Suprapubic skin (tissue), 4 donors: ENCODE results near the gene RGS2. TPM values are rescaled to one million over a fixed set of nuclear protein-coding genes. Genes with fewer than 3 reads are reported as not detected.

Source experiments
- DNase-seq, 2 donors: peaks; one replicate each; pipeline ENCODE4 v3.0.0-alpha.2; 2019; ENCODE audit warnings: low spot score in 2 of 2
- H3K27ac ChIP-seq: fragments of 200-600 bp; sonication (generic); one replicate; pipeline ENCODE4 v1.5.1; 2019
- H3K27me3 ChIP-seq: fragments of 200-600 bp; sonication (generic); one replicate; pipeline ENCODE4 v1.5.1; 2019
- H3K36me3 ChIP-seq: fragments of 200-600 bp; sonication (generic); one replicate; pipeline ENCODE4 v1.5.1; 2019
- H3K4me1 ChIP-seq: fragments of 200-600 bp; sonication (generic); one replicate; pipeline ENCODE4 v1.5.1; 2019
- H3K4me3 ChIP-seq: fragments of 200-600 bp; sonication (generic); one replicate; pipeline ENCODE4 v1.5.1; 2019; ENCODE audit warnings: mild to moderate bottlenecking
- H3K9me3 ChIP-seq: fragments of 200-600 bp; sonication (generic); one replicate; pipeline ENCODE4 v1.5.1; 2019
- CTCF ChIP-seq, 2 donors: fragments of 200-600 bp in 1 of 2; fragments of 450-650 bp in 1 of 2; sonication (generic) in 1 of 2; IDR thresholded peaks; one replicate each; pipeline ENCODE4 v1.5.1; 2016 to 2019; ENCODE audit warnings: antibody characterized with exemption in 2 of 2, mild to moderate bottlenecking in 1 of 2, moderate library complexity in 1 of 2
- EP300 ChIP-seq: sonication (generic); formaldehyde crosslinking; IDR thresholded peaks from one replicate; pipeline ENCODE4 v1.6.1; 2017; ENCODE audit warnings: antibody characterized with exemption
- POLR2A ChIP-seq, 2 donors: fragments of 450-650 bp; IDR thresholded peaks; one replicate each; pipeline ENCODE4 v1.6.1; 2017; ENCODE audit warnings: antibody characterized with exemption in 2 of 2, mild to moderate bottlenecking in 2 of 2, moderate library complexity in 2 of 2
- POLR2AphosphoS5 ChIP-seq, 3 donors: sonication (generic); formaldehyde crosslinking; IDR thresholded peaks; one replicate each; pipeline ENCODE4 v1.6.1; 2017; ENCODE audit warnings: antibody characterized with exemption in 3 of 3
- WGBS: methylation state at CpG from one replicate; pipeline ENCODE4 v1.1.5; 2018; 5-methylcytosine and 5-hydroxymethylcytosine counted together
- total RNA-seq, 4 donors: library from RNA; depleted of rRNA; stranded (reverse); fragments of >200 nt; gene quantifications; one replicate each; pipeline ENCODE4 v1.1.0, GENCODE V29; 2016

The RGS2 gene
- total RNA-seq, 4 donors from 2014 or later, result 20.4 to 84.5 (median 36.4) TPM

DNA sequence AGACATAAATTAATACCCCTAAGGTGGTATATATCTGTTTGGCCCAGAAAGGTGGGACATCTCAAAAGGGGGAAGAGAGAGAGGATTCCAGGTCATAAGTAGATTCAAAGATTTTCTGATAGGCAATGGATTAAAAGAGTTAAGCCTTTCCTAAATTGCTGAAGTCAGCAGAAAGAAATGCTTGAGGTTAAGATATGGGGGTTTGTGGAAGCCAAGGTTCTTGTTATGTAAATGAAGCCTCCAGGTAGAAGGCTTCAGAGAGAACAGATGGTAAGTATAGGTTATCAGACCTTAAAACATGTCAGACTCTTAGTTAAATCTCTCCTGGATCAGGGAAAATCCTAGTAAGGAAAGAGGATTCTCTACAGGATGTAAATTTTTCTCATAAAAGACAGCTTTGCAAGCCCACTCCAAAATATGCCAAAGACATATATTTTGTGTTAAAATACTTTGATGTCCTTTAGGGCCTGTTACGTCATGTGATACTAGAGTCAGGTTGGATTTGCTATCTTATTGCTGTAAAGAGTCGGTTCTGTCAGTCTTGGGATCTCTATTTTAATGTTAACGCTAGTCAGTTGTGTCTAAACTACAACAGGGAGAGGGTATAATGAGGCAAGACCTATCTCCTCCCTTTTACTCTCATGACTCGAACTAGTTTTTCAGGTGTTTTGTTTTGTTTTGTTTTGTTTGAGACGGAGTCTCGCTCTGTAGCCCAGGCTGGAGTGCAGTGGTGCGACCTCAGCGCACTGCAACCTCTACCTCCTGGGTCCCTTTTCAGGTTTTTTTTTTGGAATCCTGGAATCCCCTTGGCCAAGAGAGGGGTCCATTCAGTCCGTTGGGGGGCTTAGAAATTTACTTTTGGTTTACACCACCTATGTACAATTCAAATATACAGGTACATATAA lies 30.6 kb downstream of the RGS2 start:
- Histone ChIP-seq H3K27ac (no peak overlapping the region), H3K9me3 (no peaks in the 10 kb centered on the region), H3K36me3 (no peaks in the 10 kb centered on the region), H3K4me3 (no peak overlapping the region), H3K4me1 (peaks cover 8% of the 10 kb centered on the region), H3K27me3 (no peaks in the 10 kb centered on the region)
- no peak for TF ChIP-seq POLR2AphosphoS5 (IDR thresholded peaks at IDR 0.05)
- TF ChIP-seq CTCF (IDR thresholded peaks at IDR 0.05), result no peak
- no peak for TF ChIP-seq POLR2A (IDR thresholded peaks at IDR 0.05)
- no peak for TF ChIP-seq EP300
- no peak for DNase-seq
- WGBS, result 78% methylated on average over 9 of the region's 9 CpGs

GRCh38 chr1:192844360-192844759 lies 35.5 kb downstream of the RGS2 start:
- TF ChIP-seq POLR2AphosphoS5 (IDR thresholded peaks at IDR 0.05), result no peak
- TF ChIP-seq CTCF (IDR thresholded peaks at IDR 0.05), result no peak
- no peak for TF ChIP-seq EP300
- TF ChIP-seq POLR2A (IDR thresholded peaks at IDR 0.05), result no peak
- Histone ChIP-seq H3K4me3 (no peak overlapping the region), H3K9me3 (no peaks in the 10 kb centered on the region), H3K36me3 (no peaks in the 10 kb centered on the region), H3K27me3 (no peaks in the 10 kb centered on the region), H3K4me1 (no peaks in the 10 kb centered on the region), H3K27ac (no peak overlapping the region)
- DNase-seq, result no peak
- 87% methylated on average over 1 of the region's 1 CpG for WGBS

GRCh38 chr1:192846950-192847349 lies 38.1 kb downstream of the RGS2 start:
- DNase-seq, result no peak
- Histone ChIP-seq H3K4me3 (no peak overlapping the region), H3K27ac (no peak overlapping the region), H3K9me3 (no peaks in the 10 kb centered on the region), H3K27me3 (no peaks in the 10 kb centered on the region), H3K36me3 (no peaks in the 10 kb centered on the region), H3K4me1 (no peaks in the 10 kb centered on the region)
- TF ChIP-seq CTCF (IDR thresholded peaks at IDR 0.05) (no peak), EP300 (no peak), POLR2AphosphoS5 (IDR thresholded peaks at IDR 0.05) (no peak), POLR2A (IDR thresholded peaks at IDR 0.05) (no peak)
- 40% methylated on average over 2 of the region's 2 CpGs for WGBS

- no peak for DNase-seq
- H3K4me3 ChIP-seq, result no peak overlapping the region
- 27% methylated on average over 1 of the region's 1 CpG for WGBS
- no peaks in the 10 kb centered on the region for H3K9me3 ChIP-seq
- H3K36me3 ChIP-seq, result no peaks in the 10 kb centered on the region
- H3K27ac ChIP-seq, result no peak overlapping the region
- no peaks in the 10 kb centered on the region for H3K27me3 ChIP-seq
- no peaks in the 10 kb centered on the region for H3K4me1 ChIP-seq
- no peak for TF ChIP-seq EP300
Measured at GRCh38 chr1:192849011-192849410, 40.2 kb downstream of the RGS2 start.

GRCh38 chr1:192849442-192849841 lies 40.6 kb downstream of the RGS2 start:
- WGBS, result 92% methylated on average over 3 of the region's 3 CpGs
- Histone ChIP-seq H3K27ac (no peak overlapping the region), H3K27me3 (no peaks in the 10 kb centered on the region), H3K4me3 (no peak overlapping the region), H3K9me3 (no peaks in the 10 kb centered on the region), H3K4me1 (no peaks in the 10 kb centered on the region), H3K36me3 (no peaks in the 10 kb centered on the region)
- DNase-seq, result no peak
- TF ChIP-seq POLR2AphosphoS5 (IDR thresholded peaks at IDR 0.05), result no peak
- no peak for TF ChIP-seq CTCF (IDR thresholded peaks at IDR 0.05)
- no peak for TF ChIP-seq POLR2A (IDR thresholded peaks at IDR 0.05)
- TF ChIP-seq EP300, result no peak
